ENCODE data around the gene KDM6B. TPM values are rescaled to one million over a fixed set of nuclear protein-coding genes. Genes with fewer than 3 reads are reported as not detected.
"Not testable (repeated sequence)": the region's sequence is repeated elsewhere in the genome, so short reads cannot be mapped to it uniquely, and the experiment has no call there.

KDM6B gene
- total RNA-seq, 1 donor from 2014 or later: 46.1 TPM

DNA sequence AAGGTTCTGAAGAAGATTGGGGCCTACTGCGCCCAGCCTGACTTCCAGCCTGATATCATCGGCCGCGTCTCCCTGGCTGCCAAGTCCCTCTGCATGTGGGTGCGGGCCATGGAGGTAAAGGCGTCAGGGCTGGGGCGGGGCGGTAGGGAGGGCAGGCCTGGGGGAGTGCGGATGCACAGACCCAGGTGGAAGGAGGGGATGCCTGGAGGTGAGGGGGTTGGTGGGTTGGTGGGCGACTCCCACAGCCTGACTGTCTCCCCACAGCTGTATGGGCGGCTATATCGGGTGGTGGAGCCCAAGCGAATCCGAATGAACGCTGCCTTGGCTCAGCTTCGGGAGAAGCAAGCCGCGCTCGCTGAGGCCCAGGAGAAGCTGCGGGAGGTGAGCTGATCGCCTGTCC is 26.8 kb upstream of the KDM6B start:
- Histone ChIP-seq H3K4me1 (no peaks in the 10 kb centered on the region), H3K27me3 (ENCODE audit: low read depth) (peaks cover 3% of the 10 kb centered on the region), H3K4me3 (no peak overlapping the region), H3K36me3 (no peaks in the 10 kb centered on the region), H3K9me3 (no peaks in the 10 kb centered on the region), H3K27ac (no peak overlapping the region)
- TF ChIP-seq, protein P1, sequence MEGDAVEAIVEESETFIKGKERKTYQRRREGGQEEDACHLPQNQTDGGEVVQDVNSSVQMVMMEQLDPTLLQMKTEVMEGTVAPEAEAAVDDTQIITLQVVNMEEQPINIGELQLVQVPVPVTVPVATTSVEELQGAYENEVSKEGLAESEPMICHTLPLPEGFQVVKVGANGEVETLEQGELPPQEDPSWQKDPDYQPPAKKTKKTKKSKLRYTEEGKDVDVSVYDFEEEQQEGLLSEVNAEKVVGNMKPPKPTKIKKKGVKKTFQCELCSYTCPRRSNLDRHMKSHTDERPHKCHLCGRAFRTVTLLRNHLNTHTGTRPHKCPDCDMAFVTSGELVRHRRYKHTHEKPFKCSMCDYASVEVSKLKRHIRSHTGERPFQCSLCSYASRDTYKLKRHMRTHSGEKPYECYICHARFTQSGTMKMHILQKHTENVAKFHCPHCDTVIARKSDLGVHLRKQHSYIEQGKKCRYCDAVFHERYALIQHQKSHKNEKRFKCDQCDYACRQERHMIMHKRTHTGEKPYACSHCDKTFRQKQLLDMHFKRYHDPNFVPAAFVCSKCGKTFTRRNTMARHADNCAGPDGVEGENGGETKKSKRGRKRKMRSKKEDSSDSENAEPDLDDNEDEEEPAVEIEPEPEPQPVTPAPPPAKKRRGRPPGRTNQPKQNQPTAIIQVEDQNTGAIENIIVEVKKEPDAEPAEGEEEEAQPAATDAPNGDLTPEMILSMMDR (IDR thresholded peaks at IDR 0.05): no peak
- ATAC-seq (no peak), DNase-seq (no peak)
- intact Hi-C loops (cut with DNase I): no loop called here

DNA sequence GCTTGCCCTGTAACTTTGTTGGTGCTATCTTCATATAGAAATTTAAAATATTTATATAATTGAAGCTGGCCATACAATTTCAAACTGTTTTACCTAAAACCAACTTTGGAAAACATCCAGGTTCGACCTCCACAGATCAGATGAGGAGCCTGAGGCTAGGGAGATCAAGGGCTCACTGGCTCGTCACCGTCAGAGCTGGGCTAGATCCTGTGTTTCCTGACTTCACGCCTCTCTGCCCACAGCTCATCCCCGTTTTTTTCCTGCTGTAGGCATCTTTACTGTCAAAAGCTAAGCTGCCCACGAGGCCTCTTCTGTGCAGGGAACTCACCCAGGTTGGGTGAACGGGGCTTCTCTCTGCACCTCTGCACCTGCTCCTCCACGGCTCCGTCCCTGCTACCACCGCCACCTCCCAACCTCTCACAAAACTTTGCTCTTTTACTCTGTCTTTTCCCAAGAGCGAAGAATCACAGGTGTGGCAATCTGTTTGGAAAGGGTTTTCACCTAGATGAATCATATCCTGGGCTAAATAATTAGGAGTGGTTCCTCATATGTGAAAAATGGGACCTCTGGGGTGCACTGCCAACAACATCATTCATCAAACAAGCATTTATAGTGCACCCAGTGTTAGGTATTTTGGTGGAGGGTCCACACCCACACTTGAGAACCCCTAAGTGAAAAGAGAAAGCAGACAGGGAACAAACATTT is 24.8 kb upstream of the KDM6B start:
- ATAC-seq: peak; percentile 56 to 57
- intact Hi-C loops (cut with DNase I): no loop called here
- no peak for DNase-seq
- Histone ChIP-seq H3K27ac (no peak overlapping the region), H3K4me3 (no peak overlapping the region), H3K36me3 (no peaks in the 10 kb centered on the region), H3K9me3 (no peaks in the 10 kb centered on the region), H3K4me1 (no peaks in the 10 kb centered on the region), H3K27me3 (ENCODE audit: low read depth) (peaks cover 2% of the 10 kb centered on the region)
- TF ChIP-seq, protein P1 (IDR thresholded peaks at IDR 0.05): no peak

DNA sequence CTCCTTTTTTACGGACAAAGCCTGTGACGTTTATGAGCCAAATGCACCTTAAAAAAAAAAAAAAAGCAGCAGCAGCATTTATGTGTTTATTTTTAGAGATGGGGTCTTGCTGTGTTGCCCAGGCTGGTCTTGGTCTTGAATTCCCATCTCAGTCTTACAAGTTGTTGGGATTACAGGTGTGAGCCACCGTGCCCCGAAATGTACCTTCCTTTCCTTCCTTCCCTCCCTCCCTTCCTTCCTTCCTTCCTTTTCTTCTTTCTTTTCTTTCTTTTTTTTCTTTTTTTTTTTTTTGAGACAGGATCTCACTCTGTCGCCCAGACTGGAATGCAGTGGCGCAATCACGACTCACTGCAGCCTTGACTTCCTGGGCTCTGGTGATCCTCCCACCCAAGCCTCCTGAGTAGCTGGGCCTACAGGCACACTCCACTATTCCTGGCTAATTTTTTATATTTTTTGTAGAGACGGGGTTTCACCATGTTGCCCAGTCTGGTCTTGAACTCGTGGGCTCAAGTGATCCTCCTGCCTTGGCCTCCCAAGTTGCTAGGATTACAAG is 24.1 kb upstream of the KDM6B start:
- H3K36me3 ChIP-seq; H3K4me3 ChIP-seq; H3K27ac ChIP-seq; H3K27me3 ChIP-seq (ENCODE audit: low read depth); H3K4me1 ChIP-seq; H3K9me3 ChIP-seq; DNase-seq; ATAC-seq; intact Hi-C loops (cut with DNase I): not testable (repeated sequence)

DNA sequence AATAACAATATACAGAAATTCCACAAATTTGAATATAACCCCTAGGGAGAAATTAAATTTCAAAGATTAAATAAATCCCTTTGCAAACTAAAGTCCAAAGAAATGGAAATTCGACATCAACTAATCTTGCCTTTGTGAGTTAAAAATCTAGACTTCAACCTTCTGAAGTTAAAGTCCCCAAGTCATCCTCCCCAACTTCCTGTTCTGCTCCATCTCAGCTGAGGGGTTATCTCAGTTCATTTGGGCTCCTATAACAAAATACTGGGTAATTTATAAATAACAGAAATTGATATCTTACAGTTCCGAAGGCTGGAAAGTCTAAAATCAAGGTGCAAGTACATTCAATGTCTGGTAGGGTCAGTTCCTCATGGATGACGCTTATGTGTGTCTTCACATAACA is 22.8 kb upstream of the KDM6B start:
- no peak for ATAC-seq
- TF ChIP-seq, protein P1 (IDR thresholded peaks at IDR 0.05): no peak
- H3K27me3 ChIP-seq (ENCODE audit: low read depth): no peaks in the 10 kb centered on the region

DNA sequence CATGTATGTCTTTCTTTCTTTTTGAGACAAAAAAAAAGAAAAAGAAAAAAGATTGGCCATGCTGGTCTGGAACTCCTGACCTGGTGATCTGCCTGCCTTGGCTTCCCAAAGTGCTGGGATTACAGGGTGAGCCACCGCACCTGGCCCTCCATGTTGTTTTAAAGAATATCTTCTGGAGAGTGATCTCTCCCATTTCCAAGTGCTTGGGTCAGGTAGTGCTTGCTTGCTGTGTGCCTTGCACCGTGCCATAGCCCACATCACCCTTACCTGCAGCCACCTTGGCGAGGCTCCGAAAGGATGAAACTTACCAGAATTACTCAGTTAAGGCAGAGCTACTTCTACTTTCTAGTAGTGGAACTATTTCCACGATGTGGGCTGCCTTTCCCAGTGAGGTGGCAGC is 19.0 kb upstream of the KDM6B start:
- DNase-seq (no peak), ATAC-seq (no peak)
- Histone ChIP-seq H3K36me3 (no peaks in the 10 kb centered on the region), H3K9me3 (no peaks in the 10 kb centered on the region), H3K27me3 (ENCODE audit: low read depth) (no peaks in the 10 kb centered on the region), H3K4me3 (no peak overlapping the region), H3K27ac (no peak overlapping the region), H3K4me1 (no peaks in the 10 kb centered on the region)
- intact Hi-C loops (cut with DNase I): no loop called here
- TF ChIP-seq, protein P1 (IDR thresholded peaks at IDR 0.05): no peak

More for the DNA sequence above, 22.8 kb upstream of the KDM6B start:
- Histone ChIP-seq H3K4me1 (no peaks in the 10 kb centered on the region), H3K4me3 (no peak overlapping the region), H3K36me3 (no peaks in the 10 kb centered on the region), H3K9me3 (no peaks in the 10 kb centered on the region), H3K27ac (no peak overlapping the region)
- intact Hi-C loops (cut with DNase I): no loop called here
- DNase-seq: no peak

DNA sequence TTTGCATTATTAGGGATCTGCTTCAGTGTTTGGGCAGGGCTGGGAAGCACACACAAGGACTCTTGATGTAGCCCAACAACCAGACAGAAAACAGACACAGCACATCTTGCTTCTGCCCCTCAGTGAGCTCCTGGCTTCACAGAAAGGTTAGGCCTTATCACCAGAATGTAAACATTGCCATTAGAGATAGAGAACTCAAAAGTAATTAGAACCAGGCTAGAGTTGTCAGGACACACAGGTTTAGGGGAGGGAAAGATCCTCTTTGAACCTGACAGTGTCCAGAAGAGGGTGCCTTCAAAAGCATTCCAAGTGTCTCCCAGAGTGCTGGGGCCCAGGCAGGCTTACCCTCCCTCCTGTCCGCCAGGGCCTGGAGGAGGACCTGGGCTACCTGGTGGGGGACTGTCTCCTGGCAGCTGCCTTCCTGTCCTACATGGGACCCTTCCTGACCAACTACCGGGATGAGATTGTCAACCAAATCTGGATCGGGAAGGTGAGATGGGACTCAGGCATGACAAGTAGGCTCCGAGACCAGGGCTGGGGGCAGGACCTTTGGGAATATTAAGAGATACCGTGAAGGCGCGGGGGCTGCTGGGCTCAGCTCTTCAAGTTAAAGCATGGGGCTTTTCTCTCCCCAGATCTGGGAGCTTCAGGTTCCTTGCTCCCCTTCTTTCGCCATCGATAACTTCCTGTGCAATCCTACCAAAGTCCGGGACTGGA is 16.9 kb upstream of the KDM6B start:
- H3K36me3 ChIP-seq: no peaks in the 10 kb centered on the region
- no peaks in the 10 kb centered on the region for H3K27me3 ChIP-seq (ENCODE audit: low read depth)
- no peaks in the 10 kb centered on the region for H3K4me1 ChIP-seq
- DNase-seq (no peak), ATAC-seq (no peak)
- intact Hi-C loops (cut with DNase I): no loop called here
- H3K9me3 ChIP-seq: no peaks in the 10 kb centered on the region
- H3K27ac ChIP-seq: no peak overlapping the region
- H3K4me3 ChIP-seq: no peak overlapping the region
- TF ChIP-seq, protein P1 (IDR thresholded peaks at IDR 0.05): no peak
